Measurements from ENCODE around the gene CMC2. TPM values are rescaled to one million over a fixed set of nuclear protein-coding genes. Genes with fewer than 3 reads are reported as not detected.

Gene CMC2
- total RNA-seq, 2 donors from 2014 or later = 38.9 to 153 TPM

DNA sequence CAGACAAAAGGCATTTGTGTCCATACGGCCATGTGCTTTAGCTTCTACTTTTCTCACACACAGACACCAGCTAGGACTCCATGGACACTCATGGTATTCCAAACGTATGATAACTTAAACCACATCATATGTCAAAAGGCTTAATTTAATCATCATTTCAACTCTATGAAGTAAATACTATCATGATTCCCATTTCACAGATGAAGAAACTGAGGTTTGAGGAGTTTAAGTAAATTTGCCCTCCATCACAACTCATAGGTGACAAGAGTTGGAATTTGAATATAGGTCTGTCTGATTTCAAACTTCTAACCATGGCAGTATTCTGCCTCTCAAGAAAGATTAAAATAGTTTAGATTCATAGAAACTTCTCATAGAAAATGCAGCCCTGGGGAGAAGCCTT lies 43.8 kb downstream of the CMC2 start:
- H3K4me1 ChIP-seq (replicated peaks) = no peaks in the 10 kb centered on the region
- no peaks in the 10 kb centered on the region for H3K36me3 ChIP-seq
- no peak overlapping the region for H3K4me3 ChIP-seq
- intact Hi-C loops (cut with DNase I) = no loop called here
- no peak for DNase-seq (ENCODE audit: low spot score)
- H3K27me3 ChIP-seq (replicated peaks; ENCODE audit: insufficient read depth) = no peaks in the 10 kb centered on the region
- 88% methylated on average over 2 of the region's 2 CpGs for WGBS
- H3K9me3 ChIP-seq = no peaks in the 10 kb centered on the region
- TF ChIP-seq POLR2AphosphoS5 (IDR thresholded peaks at IDR 0.05) = no peak
- TF ChIP-seq POLR2A (IDR thresholded peaks at IDR 0.05) = no peak
- TF ChIP-seq, protein P1, sequence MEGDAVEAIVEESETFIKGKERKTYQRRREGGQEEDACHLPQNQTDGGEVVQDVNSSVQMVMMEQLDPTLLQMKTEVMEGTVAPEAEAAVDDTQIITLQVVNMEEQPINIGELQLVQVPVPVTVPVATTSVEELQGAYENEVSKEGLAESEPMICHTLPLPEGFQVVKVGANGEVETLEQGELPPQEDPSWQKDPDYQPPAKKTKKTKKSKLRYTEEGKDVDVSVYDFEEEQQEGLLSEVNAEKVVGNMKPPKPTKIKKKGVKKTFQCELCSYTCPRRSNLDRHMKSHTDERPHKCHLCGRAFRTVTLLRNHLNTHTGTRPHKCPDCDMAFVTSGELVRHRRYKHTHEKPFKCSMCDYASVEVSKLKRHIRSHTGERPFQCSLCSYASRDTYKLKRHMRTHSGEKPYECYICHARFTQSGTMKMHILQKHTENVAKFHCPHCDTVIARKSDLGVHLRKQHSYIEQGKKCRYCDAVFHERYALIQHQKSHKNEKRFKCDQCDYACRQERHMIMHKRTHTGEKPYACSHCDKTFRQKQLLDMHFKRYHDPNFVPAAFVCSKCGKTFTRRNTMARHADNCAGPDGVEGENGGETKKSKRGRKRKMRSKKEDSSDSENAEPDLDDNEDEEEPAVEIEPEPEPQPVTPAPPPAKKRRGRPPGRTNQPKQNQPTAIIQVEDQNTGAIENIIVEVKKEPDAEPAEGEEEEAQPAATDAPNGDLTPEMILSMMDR (IDR thresholded peaks at IDR 0.05) = no peak
- no peak overlapping the region for H3K27ac ChIP-seq

DNA sequence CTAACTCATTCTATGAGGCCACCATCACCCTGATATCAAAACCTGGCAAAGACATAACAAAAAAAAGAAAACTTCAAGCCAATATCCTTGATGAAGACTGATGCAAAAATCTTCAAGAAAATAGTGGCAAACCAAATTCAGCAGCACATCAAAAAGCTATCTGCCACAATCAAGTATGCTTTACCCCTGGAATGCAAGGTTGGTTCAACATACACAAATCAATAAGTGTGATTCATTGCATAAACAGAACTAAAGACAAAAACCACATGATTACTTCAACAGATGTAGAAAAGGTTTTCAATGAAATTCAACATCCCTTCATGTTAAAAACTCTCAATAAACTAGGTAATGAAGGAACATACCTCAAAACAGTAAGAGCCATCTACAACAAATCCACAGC lies 48.4 kb downstream of the CMC2 start:
- TF ChIP-seq, protein P1 (IDR thresholded peaks at IDR 0.05) = no peak
- TF ChIP-seq POLR2A (IDR thresholded peaks at IDR 0.05) (no peak), POLR2AphosphoS5 (IDR thresholded peaks at IDR 0.05) (no peak)
- Histone ChIP-seq H3K27ac (no peak overlapping the region), H3K4me1 (replicated peaks) (no peaks in the 10 kb centered on the region), H3K36me3 (no peaks in the 10 kb centered on the region), H3K27me3 (replicated peaks; ENCODE audit: insufficient read depth) (no peaks in the 10 kb centered on the region), H3K4me3 (no peak overlapping the region), H3K9me3 (no peaks in the 10 kb centered on the region)
- intact Hi-C loops (cut with DNase I) = no loop called here
- DNase-seq (ENCODE audit: low spot score) = no peak

DNA sequence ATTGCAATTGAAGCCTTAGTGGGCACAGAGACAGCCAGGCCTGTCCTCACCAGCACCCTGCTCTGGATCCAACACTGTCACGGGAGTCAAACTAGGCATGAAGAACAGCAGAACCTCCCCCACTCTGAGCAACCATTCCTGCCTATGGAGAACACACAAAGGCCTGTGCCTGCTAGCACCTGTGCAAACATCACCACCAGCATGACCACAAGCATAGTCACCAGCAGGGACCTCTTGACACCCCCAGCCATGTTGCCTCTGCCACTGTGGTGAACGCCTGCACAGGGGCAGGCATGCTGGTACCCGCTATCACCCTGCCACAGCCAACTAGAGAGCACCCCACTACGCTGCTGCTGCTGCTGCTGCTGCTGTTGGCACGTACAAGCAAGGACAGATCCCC lies 51.7 kb downstream of the CMC2 start:
- Histone ChIP-seq H3K36me3 (no peaks in the 10 kb centered on the region), H3K9me3 (no peaks in the 10 kb centered on the region), H3K4me3 (no peak overlapping the region), H3K4me1 (replicated peaks) (no peaks in the 10 kb centered on the region), H3K27ac (no peak overlapping the region), H3K27me3 (replicated peaks; ENCODE audit: insufficient read depth) (no peaks in the 10 kb centered on the region)
- TF ChIP-seq POLR2A (IDR thresholded peaks at IDR 0.05) (no peak), POLR2AphosphoS5 (IDR thresholded peaks at IDR 0.05) (no peak)
- TF ChIP-seq, protein P1 (IDR thresholded peaks at IDR 0.05) = no peak
- 57% methylated on average over 5 of the region's 5 CpGs for WGBS
- DNase-seq (ENCODE audit: low spot score) = no peak
- intact Hi-C loops (cut with DNase I) = no loop called here

DNA sequence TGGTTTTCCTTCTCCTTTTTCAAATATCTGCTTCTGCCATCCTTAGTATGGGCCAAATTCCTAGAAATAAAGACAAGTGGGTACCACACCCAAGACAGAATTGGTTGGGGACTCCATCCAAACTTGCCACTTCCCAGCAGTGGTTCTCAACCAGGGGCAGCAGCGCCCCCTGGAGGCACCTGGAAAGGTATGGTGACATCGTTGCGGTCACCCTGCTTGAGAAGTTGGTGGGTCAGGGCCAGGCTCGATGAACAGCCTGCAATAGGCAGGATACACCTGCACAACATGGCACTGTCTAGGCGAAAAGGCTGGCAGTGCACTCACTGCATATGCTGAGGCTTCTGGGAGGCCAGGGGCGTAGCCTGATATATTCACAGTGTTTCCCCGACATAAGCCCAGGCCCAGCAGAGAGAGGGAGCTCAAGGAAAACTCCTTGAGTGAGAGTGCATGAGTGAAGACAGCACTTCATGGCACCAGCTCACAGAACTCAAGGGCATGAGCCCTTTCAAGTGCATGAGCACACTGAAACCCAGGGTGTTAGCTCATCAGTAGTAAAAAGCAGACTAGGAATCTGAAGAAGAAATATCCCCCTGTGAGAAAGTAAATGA lies 57.7 kb downstream of the CMC2 start:
- Histone ChIP-seq H3K9me3 (no peaks in the 10 kb centered on the region), H3K4me3 (no peak overlapping the region), H3K27ac (no peak overlapping the region), H3K36me3 (no peaks in the 10 kb centered on the region), H3K4me1 (replicated peaks) (no peaks in the 10 kb centered on the region), H3K27me3 (replicated peaks; ENCODE audit: insufficient read depth) (no peaks in the 10 kb centered on the region)
- 58% methylated on average over 7 of the region's 7 CpGs for WGBS
- intact Hi-C loops (cut with DNase I) = no loop called here
- TF ChIP-seq, protein P1 (IDR thresholded peaks at IDR 0.05) = peak in 2 of 4 experiments; percentile 23 to 30
- no peak for TF ChIP-seq POLR2AphosphoS5 (IDR thresholded peaks at IDR 0.05)
- DNase-seq (ENCODE audit: low spot score) = no peak
